Activated CD8-positive, alpha-beta memory T cell treated with anti-CD3 and anti-CD28 coated beads, Interleukin-2, amount 50 U/mL, for 24 hours (primary cell): Measurements from ENCODE around the gene RABGAP1L.
"Not testable (repeated sequence)": the region's sequence is repeated elsewhere in the genome, so short reads cannot be mapped to it uniquely, and the experiment has no call there.

Experiments
- DNase-seq: peaks from one replicate; pipeline ENCODE4 v3.0.0-alpha.2; 2020; ENCODE audit errors: extremely low read depth

RABGAP1L gene

DNA sequence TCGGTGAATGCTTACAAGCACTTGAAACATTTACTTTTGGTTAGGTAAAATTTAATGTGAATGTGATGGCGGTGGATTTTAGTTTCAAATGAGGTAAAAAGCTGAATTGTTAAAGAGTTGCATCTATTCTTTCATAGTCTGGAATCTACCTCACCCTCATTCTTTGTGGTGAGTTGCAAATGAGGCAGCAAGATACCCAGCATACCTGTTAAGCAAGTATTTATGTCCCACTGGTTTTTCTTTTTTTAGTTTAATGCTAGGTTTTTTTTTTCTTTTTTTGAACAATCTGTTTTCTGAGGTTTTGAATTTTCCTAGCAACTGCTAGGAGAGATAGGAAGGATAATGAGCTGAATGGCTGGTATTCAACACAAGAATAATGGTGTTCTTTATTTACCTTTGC, 712.6 kb downstream of the RABGAP1L start:
- DNase-seq, result no peak

DNA sequence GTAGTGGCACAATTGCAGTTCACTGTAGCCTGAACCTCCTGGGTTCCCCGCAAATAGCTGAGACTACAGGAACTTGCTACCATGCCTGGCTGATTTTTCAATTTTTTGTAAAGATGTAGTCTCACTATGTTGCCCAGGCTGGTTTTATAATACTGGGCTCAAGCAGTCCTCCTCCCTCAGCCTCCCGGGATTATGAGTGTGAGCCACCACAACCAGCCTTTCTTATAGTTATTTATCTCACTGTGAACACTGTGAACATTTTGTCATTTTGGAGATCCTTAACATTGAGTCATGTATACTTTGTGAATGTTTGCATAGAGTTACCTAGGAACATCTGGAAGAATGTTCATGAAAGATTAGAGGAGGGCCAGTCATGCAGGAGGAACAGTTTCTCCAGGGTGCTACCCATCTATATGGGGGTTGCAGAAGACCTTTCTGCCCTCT, 713.3 kb downstream of the RABGAP1L start:
- no peak for DNase-seq

DNA sequence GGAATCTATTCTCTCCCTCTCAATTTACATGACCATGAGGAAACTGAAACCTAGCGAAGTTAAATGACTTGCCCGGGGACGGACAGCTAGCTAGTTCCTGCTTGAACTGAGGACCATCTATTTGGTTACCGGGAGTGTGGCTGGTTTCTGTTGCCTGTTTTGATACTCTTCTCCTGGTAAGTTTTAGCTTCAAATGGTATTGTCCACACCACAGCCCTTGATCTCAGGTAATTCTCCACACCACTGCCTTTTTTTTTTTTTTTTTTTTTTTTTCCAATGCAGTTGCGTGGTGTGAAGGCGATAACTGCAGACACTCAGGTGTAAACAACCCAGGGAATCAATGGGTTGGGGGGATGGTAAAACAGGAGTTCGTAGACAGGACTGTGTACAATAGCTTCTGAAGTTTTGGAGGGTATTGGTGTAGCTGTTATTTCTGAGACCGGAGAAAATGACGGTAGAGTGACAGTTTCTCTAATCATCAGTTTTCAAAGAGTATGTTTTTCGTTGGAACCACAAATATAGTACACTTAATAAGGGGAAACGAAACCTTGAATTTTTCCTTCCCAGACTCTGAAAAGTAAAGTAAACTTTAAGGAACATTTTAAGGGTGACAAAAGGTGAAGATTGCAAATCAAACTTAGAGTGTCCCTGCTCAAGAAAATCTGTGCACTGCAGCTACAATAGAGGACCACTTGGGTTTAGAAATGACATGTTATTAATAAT, 715.2 kb downstream of the RABGAP1L start:
- DNase-seq, result no peak

DNA sequence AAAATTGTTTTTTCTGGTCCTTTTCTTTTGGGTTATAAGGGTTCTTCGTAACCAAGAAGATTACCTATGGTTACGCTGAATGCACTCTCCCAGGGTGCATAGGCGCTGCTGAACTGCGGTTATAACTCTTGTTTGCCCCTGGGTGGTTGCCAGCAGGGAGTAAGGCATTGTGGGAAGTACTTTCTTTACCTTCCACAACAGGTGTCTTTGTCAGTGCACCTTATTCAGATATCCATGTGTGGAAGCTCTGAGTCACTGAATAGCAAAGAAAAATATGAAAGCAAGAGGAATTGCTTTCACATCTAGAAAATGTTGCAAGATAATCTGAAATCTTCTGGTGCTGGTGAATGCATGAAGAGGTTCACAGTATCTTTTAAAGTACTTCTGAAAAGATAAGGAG, 716.0 kb downstream of the RABGAP1L start:
- DNase-seq, result no peak

DNA sequence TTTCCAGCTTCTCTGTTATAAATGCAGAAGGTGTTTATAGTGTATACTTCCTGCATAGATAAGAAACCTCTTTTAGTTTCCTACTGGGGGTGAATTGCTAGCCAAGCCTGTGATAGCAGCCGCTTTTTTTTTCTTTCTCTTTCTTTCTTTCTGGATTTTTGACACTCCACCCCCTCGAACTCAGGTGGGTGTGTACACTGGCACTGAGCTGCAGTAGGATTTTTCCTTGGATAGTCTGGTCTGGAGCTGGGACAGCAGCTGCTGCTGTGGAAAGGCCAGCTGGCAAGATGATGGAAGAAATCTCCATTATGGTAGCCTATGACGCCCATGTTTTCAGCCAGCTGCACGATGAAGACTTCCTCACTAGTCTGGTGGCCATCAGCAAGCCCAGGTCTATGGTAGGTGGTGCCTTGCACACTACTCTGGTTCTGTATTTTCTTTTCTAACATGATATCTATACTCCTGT, 717.9 kb downstream of the RABGAP1L start:
- no peak for DNase-seq

DNA sequence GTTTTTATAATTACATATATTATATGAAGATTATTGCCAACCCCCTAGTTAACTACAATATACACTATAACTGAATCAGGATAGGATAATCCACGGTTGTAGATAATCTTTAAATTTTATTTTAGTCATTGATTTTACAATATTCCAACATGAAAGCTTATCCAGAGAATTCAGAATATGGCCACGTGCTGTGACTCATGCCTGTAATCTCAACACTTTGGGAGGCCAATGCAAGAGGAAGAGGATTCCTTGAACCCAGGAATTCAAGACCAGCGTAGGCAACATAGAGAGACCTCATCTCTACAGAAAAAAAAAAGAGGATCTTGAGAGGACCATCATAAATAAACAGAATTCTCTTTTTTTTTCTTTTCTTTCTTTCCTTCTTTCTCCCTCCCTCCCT, 720.9 kb downstream of the RABGAP1L start:
- no peak for DNase-seq

DNA sequence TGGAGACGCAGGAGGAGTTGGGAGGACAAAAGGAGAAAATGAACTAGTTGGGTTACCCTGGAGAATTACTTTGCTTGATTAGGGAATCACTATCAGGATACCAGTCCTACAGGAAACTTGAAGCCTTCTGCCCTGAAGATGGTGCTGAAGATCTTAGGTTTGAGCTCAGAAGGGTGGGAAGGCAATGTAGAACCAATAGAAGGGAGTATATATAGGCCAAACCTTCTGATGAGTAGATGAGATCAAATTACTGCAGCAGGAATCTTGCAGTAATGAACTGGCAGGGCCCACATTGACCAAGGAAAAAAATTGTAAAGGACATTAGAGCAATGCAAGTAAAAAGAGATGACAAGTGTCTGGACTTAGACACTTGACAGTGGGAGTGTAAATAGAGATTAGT, 724.1 kb downstream of the RABGAP1L start:
- no peak for DNase-seq

DNA sequence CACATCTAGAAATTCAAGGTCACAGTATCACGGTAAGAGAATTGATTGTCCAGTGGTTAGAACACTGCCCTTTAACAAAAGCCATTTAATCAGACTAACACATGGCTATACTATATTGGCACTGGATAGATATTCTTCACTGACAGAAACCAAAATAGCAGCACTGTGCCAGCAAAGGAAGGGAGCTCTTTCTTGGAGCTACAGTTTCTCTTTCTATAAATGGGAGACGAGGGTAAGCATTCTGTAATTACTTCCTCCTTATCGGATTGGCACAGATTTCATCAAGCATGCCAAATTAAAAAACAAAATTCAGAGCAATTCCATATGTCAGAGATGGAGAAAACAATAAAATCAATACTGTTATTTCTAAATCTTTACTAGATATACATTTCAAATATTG, 724.7 kb downstream of the RABGAP1L start:
- DNase-seq, result no peak

DNA sequence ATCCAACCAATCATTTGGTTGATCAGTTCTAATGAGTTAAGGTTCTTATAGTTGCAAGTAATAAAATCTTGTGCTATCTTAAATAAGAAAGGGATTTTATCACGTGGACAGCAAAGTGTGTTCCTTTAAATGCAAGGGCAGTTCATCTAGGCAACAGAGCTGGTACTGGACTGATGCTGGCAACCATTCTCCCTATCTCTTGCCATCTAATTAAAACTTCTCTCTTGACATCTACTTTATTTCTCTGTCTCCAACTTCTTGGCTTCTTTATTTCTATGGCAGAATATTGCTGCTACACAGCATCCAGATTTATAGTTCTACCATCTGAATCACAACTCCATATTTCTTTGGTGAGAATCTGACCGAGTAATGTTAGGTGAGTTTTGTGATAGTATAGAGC, 725.2 kb downstream of the RABGAP1L start:
- DNase-seq, result no peak

DNA sequence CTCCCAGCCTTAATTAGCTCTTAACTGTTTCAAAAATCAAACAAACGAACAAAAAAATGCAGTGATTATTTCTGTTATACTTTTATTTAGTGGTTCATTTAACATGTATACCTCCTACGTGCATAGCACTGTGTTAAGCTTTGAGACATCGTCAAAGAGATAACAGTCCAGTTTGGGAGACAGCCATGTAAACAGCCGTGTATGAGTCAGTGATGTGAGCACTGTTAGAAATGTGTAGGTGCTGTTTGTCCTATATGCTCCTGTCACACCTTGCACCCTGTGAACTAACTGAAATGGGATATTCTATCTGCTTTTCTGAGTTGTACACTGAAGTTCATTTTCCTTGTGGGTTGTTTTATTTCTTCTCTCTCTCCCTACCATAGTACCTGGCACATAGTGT, 730.7 kb downstream of the RABGAP1L start:
- DNase-seq, result no peak

DNA sequence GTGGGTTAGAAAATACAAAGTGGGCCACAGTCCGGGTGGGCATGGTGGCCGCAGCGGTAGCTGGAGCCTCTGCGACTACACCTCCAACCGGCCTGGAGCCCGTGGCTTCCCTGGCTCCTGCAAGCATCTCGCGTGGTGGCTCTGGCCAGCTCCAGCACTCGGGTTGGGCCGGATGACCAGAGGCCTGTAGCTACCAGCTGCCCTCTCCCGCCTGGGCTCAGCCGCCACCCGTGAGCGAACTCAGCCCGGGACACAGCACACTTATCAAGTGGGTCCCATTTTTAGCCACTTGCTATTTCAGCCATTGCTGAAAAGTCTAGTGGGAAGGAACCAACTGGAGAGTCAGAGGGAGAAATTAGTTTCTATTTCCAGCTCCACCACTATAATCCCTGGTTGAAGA, 732.7 kb downstream of the RABGAP1L start:
- no peak for DNase-seq

DNA sequence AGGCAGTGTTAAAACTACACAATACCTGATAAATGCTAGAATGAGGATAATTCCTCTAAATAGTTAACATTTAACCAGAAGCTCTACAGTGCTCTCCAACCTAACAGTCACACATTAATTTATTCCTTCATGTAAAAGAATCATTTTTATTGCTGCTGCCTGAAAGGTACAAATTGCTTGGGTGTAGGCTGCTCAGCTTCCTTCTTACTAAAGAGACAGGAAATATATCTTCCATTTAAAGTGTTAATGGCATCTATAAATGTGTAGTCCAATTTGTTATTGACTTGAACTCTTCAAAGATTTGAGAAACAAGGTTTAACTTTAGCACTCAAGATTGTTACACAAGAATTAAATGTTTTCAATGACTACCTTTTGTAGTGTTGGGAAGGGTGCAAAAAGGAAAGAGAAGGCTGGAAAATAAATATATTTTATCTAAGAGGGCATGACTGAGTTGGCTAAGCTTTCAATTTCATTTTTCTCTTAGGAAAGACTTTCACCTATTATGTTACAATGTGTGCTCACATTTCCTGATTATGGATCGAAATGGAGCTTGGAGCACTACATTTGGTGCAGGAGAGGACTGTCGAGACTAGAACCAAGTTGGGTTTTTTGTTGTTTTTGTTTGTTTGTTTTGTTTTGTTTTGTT, 734.9 kb downstream of the RABGAP1L start:
- DNase-seq, result no peak

DNA sequence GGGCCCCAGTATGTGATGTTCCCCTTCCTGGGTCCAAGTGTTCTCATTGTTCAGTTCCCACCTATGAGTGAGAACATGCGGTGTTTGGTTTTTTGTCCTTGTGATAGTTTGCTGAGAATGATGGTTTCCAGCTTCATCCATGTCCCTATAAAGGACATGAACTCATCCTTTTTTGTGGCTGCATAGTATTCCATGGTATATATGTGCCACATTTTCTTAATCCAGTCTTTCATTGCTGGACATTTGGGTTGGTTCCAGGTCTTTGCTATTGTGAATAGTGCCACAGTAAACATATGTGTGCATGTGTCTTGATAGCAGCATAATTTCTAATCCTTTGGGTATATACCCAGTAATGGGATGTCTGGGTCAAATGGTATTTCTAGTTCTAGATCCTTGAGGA, 736.3 kb downstream of the RABGAP1L start:
- DNase-seq, result not testable (repeated sequence)

DNA sequence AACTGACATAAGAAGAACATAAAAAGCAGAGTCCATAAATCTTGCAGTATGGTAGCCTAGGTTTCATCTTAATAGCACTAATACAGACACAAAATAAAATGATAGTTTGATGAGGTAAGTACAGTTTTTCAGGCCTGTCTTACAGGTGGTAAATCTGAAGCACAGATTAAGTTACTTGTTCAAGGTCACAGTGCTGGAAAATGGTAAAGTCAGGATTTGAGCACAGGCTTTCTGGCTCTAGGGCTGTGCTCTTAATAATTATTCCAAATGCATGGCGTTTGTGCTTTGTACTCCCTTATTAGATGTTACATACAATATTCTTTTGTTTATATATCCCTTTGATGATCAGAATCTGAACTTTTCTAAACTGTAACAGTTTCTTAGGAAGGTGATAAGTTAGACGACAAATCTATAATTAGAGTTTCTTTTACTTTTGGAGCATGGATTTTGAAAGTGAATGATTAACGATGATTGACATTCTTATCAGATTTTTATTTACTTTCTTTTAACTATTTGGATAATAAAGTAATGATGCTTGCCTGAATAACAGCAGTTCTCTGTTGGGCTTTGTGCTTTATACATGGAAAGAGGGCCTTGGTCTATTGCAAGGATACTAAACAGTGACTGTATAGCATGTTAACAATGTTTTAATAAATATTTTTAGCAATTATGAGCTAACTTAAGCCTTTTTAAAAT, 738.9 kb downstream of the RABGAP1L start:
- DNase-seq, result no peak

DNA sequence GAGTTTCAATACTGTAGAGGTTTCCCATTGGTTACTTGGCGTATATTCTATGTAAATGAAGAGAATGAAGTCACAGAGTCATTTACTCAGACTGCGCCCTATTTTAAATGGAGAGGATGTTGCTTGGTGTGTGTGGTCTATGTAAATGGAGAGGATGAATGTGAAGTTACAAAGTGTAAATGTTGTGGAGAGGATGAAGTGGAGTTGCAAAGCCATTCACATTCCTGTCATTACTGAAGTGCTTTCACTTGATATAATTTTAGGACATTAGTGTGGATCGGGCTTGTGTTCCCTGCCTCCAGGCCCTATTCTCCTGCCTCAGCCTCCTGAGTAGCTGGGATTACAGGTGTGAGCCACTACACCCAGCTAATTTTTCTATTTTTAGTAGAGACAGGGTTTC, 741.0 kb downstream of the RABGAP1L start:
- DNase-seq, result no peak

DNA sequence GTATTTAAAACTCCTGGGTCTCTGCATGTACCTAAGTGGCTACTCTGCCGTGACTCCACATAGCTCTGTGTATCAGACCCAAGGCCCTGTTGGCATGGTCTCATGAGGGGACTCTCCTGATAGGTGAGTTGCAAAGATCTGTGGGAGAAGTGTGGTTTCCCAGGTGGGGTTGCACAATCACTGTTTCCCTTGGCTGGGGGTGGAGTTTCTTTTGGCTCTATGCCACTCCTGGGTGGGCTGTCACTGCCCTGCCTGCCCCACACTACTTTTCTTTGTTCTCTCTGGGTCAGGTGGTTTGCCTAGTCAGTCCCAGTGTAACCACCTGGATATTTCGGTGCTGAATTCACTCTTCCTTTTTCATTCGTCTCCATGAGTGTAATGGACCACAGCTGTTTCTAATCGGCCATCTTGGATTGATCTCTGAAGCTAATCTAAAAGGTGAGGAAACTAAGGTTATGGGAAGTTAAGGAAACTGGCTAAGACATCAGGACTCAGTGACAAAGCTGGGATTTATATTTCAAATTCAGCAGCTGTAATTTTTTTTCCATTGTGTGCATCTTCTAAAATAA, 743.3 kb downstream of the RABGAP1L start:
- DNase-seq, result no peak

DNA sequence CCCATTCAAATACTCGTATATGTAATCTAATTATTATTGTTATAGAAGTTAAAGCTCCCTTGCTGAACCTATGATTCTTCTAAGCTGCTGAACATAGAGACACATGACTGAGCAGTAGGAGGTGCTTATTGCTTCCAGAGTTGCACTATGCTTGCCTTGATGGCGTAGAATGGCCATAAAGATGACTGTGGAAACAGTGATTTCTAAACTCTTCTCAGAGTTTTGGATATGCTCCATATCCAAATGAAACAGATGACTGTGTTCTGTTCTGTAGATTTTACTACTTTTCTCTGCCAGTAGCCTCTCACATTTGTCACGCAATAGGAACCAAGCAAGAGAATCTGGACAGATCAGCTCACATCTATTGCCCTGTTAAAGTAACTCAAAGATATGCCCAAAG, 752.3 kb downstream of the RABGAP1L start:
- no peak for DNase-seq

DNA sequence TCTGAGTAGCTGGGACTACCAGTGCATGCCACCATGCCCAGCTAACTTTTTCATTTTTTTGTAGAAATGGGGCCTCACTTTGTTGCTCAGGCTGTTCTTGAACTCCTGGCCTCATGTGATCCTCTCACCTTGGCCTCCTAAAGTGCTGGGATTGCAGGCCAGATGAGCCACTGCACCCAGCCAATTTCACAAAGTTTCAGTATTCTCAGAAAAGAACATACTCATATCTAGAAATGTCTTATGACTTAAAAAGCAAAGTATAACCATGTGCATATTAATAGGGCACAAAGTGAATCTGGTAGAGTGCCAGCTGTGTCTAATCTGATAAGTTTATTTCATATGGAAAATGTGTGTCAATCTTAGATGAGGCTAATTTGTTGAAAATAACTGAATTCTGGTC, 752.9 kb downstream of the RABGAP1L start:
- DNase-seq, result no peak

DNA sequence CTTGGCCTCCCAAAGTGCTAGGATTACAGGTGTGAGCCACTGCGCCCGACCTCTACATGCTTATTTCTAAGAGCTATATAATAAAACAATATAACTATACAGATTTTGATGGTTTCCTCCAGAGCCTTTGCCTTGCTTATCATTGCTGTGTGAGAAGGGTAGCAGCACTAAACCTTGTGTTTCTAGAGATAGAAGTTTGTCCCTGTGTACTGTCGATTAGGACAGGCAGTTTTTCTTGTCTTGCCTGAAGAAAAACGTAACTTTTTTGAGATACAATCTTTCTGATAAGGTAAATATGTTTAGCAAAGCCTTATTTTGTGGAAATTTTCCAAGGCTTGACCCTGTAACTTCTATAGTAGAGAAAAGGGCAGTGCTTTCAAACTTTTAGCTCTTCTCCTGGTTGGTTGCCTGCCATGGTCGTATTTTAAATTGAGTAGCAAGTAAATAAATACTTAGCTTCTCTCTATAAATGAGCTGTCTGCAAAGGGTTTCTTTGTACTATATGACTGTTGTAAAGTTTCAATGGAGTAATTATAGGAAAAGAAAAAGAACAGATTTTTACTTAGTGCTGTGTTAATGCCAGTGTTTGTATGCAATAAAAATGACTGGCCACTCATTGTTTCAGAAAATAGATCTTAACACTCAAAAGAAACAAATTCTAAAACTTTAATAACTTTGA, 754.0 kb downstream of the RABGAP1L start:
- DNase-seq, result no peak

DNA sequence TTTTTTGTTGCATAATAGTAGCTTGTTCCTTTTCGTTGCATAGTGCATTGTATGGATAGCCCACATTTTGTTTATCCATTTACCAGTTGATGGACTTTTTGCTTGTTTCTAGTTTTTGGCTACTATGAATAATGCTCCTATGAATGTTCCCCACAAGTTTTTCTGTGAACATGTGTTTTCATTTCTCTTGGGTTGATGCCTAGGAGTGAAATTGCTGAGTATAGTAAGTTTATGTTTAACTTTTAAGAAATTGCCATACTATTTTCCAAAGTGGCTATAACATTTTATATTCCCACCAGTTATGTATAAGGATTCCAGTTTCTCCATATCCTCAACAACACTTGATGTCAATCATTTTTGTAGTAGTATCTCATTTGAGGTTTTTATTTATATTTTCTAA, 755.7 kb downstream of the RABGAP1L start:
- no peak for DNase-seq

DNA sequence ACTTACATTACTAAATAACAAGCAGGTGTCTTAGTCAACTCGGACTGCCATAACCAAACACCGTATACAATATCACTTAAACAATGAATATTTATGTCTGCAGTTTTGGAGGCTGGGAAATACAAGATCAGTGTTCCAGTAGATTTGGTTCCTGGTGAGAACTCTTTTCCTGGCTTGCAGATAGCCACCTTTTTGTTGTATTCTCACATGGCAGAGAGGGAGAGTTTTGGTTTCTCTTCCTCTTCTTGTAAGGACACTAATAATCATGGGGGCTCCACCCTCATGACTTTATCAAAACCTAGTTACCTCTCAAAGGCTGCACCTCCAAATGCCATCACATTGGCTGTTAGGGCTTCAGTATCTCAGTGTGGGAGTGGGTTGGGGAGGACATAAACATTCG, 757.5 kb downstream of the RABGAP1L start:
- no peak for DNase-seq

DNA sequence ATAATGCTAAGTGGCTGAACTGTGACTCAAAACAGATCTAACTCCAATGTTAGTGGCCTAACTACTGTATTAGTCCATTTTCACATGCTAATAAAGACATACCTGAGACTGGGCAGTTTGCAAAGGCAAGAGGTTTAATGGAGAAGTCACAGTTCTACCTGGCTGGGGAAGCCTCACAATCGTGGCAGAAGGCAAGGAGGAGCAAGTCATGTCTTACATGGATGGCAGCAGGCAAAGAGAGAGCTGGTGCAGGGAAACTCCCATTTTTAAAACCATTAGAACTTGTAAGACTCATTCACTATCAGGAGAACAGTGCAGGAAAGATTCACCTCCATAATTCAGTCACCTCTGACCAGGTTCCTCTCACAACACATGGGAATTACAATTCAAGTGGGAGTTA, 760.8 kb downstream of the RABGAP1L start:
- DNase-seq, result no peak
